ENCODE results near the gene EMILIN3. TPM values are rescaled to one million over a fixed set of nuclear protein-coding genes. Genes with fewer than 3 reads are reported as not detected.
A peak's percentile ranks its signal among the peaks of the same experiment; 100 is the strongest.

The EMILIN3 gene
- total RNA-seq, 1 experiment from 2014 or later, result not detected

- DNase-seq (ENCODE audit: low read depth, low spot score) (no peak), ATAC-seq (peak; percentile 71)
- Histone ChIP-seq H3K9ac (ENCODE audit: low read length) (peak overlapping the region; percentile 56), H3K79me2 (ENCODE audit: insufficient read depth, low read length) (no peaks in the 10 kb centered on the region), H3K4me2 (ENCODE audit: low read length) (peak overlapping the region; percentile 88), H2AFZ (ENCODE audit: low read depth, low read length, poor library complexity, severe bottlenecking) (no peak overlapping the region), H3K9me2 (ENCODE audit: insufficient read depth) (no peaks in the 10 kb centered on the region), H4K20me1 (ENCODE audit: insufficient read depth) (no peaks in the 10 kb centered on the region), H3K4me1 (ENCODE audit: control insufficient read depth in 1 of 2, insufficient read depth in 2 of 2, low read length in 2 of 2) (peaks cover 9 to 27% of the 10 kb centered on the region in 2 experiments), H3K4me3 (replicated peaks in 1 of 2; ENCODE audit: low read depth in 1 of 2, low read length in 2 of 2) (peak overlapping the region; percentile 71 to 76), H3K27me3 (ENCODE audit: insufficient read depth, low read length) (no peaks in the 10 kb centered on the region), H3K9me3 (ENCODE audit: control insufficient read depth in 1 of 2, insufficient read depth in 1 of 2, low read depth in 1 of 2, low read length in 2 of 2) (no peaks in the 10 kb centered on the region), H3K27ac (ENCODE audit: low read depth, low read length) (peak overlapping the region; percentile 61; the same call in 1 of the 2 replicates), H3K36me3 (ENCODE audit: control insufficient read depth in 1 of 2, insufficient read depth in 2 of 2, low read length in 2 of 2) (no peaks in the 10 kb centered on the region)
- BruUV-seq (replicated peaks), result no TSS peak
- TF ChIP-seq ZFX (IDR thresholded peaks at IDR 0.05) (peak; percentile 34; the same call in 1 of the 2 replicates), POLR2AphosphoS5 (IDR thresholded peaks at IDR 0.05; ENCODE audit: low read depth, low read length) (peak; percentile 6; the same call in 1 of the 2 replicates), MAX (IDR thresholded peaks at IDR 0.05) (peak; percentile 58; the same call in 1 of the 2 replicates), YY1 (IDR thresholded peaks at IDR 0.05; ENCODE audit: extremely low read depth, insufficient replicate concordance, low read depth, low read length) (no peak)
- ChIA-PET RAD21 (ENCODE audit: low non-redundant PET in 1 of 2, low total read pairs in 2 of 2, uncharacterized antibody in 2 of 2, unreplicated experiment in 2 of 2) (no interaction called here), POLR2A (interaction anchor here (0.6 kb wide), 1 partner anchor 180 kb away, joined by 3 read pairs; no protein-coding TSS in a partner anchor), CTCF (interaction anchor here (1.4 kb wide), 1 partner anchor 24 kb away, joined by 5 read pairs; the partner anchor contains the start of gene LPIN3)
- intact Hi-C loops (cut with micrococcal nuclease), result no loop called here
Observed at GRCh38 chr20:41316602-41317545, 49.7 kb downstream of the EMILIN3 start.

GRCh38 chr20:41316051-41316450, 50.6 kb downstream of the EMILIN3 start:
- H3K9me2 ChIP-seq (ENCODE audit: insufficient read depth), result no peaks in the 10 kb centered on the region
- intact Hi-C loops (cut with micrococcal nuclease), result no loop called here
- no peak overlapping the region for H3K27ac ChIP-seq (ENCODE audit: low read depth, low read length)
- no peaks in the 10 kb centered on the region for H3K9me3 ChIP-seq (ENCODE audit: control insufficient read depth in 1 of 2, insufficient read depth in 1 of 2, low read depth in 1 of 2, low read length in 2 of 2)
- ChIA-PET CTCF (interaction anchor here (0.8 kb wide), 1 partner anchor 24 kb away, joined by 3 read pairs; no protein-coding TSS in a partner anchor), RAD21 (ENCODE audit: low non-redundant PET in 1 of 2, low total read pairs in 2 of 2, uncharacterized antibody in 2 of 2, unreplicated experiment in 2 of 2) (no interaction called here), POLR2A (no interaction called here)
- TSS peak; percentile 63 for BruUV-seq (replicated peaks)
- H3K4me3 ChIP-seq (replicated peaks in 1 of 2; ENCODE audit: low read depth in 1 of 2, low read length in 2 of 2), result peak overlapping the region in 1 of 2 experiments; percentile 76; a peak in 2 of 4 replicates
- H3K79me2 ChIP-seq (ENCODE audit: insufficient read depth, low read length), result no peaks in the 10 kb centered on the region
- peak overlapping the region; percentile 56; the same call in 1 of the 2 replicates for H3K9ac ChIP-seq (ENCODE audit: low read length)
- ATAC-seq, result no peak
- H3K27me3 ChIP-seq (ENCODE audit: insufficient read depth, low read length), result no peaks in the 10 kb centered on the region
- peak overlapping the region; percentile 88 for H3K4me2 ChIP-seq (ENCODE audit: low read length)
- H3K36me3 ChIP-seq (ENCODE audit: control insufficient read depth in 1 of 2, insufficient read depth in 2 of 2, low read length in 2 of 2), result no peaks in the 10 kb centered on the region
- no peak for DNase-seq (ENCODE audit: low read depth, low spot score)
- no peaks in the 10 kb centered on the region for H4K20me1 ChIP-seq (ENCODE audit: insufficient read depth)
- peaks cover 9 to 27% of the 10 kb centered on the region in 2 experiments for H3K4me1 ChIP-seq (ENCODE audit: control insufficient read depth in 1 of 2, insufficient read depth in 2 of 2, low read length in 2 of 2)
- H2AFZ ChIP-seq (ENCODE audit: low read depth, low read length, poor library complexity, severe bottlenecking), result no peak overlapping the region
- no peak for TF ChIP-seq ELF1 (IDR thresholded peaks at IDR 0.05; ENCODE audit: borderline replicate concordance, low read depth)
- no peak for TF ChIP-seq SRF (IDR thresholded peaks at IDR 0.05; ENCODE audit: low read depth)
- TF ChIP-seq ZBTB33 (IDR thresholded peaks at IDR 0.05; ENCODE audit: extremely low read depth, insufficient replicate concordance, low read length), result no peak
- TF ChIP-seq JUND (IDR thresholded peaks at IDR 0.05), result no peak
- TF ChIP-seq CEBPB (IDR thresholded peaks at IDR 0.05; ENCODE audit: low read depth), result no peak
- TF ChIP-seq SP1 (IDR thresholded peaks at IDR 0.05; ENCODE audit: low read depth), result no peak
- no peak for TF ChIP-seq YY1 (IDR thresholded peaks at IDR 0.05; ENCODE audit: extremely low read depth, insufficient replicate concordance, low read depth, low read length)
- no peak for TF ChIP-seq CBX3 (IDR thresholded peaks at IDR 0.05; ENCODE audit: low read depth)
- no peak for TF ChIP-seq EZH2 (IDR thresholded peaks at IDR 0.05)
- TF ChIP-seq EGR1 (IDR thresholded peaks at IDR 0.05; ENCODE audit: low read depth), result no peak
- no peak for TF ChIP-seq CTCF (IDR thresholded peaks at IDR 0.05 in 2 of 3, conservative IDR thresholded peaks at IDR 0.05 in 1 of 3; ENCODE audit: borderline replicate concordance in 1 of 3, insufficient read depth in 1 of 3, low read depth in 2 of 3, low read length in 2 of 3)
